ENCODE results near the gene EFHC1. TPM values are rescaled to one million over a fixed set of nuclear protein-coding genes. Genes with fewer than 3 reads are reported as not detected.

Gene EFHC1
- total RNA-seq, 2 donors from 2014 or later, result 3.4 to 4.1 TPM

- peak overlapping the region; percentile 84 to 99 for H3K27ac ChIP-seq
- H3K27me3 ChIP-seq, result no peaks in the 10 kb centered on the region
- peaks cover 0 to 87% of the 10 kb centered on the region in 2 donors for H3K4me1 ChIP-seq
- H3K9me3 ChIP-seq, result no peaks in the 10 kb centered on the region
- H3K36me3 ChIP-seq, result no peaks in the 10 kb centered on the region
- no peak for DNase-seq (ENCODE audit: low spot score)
- no peak overlapping the region for H3K4me3 ChIP-seq
- no peak for TF ChIP-seq CTCF (IDR thresholded peaks at IDR 0.05)
Observed at GRCh38 chr6:52573295-52573694, 153.2 kb downstream of the EFHC1 start.

Other genes with a start within 250 kb of the EFHC1 start
- not detected for gene IL17A, start 234.0 kb upstream of the EFHC1 start, total RNA-seq
- gene IL17F, start 175.8 kb upstream of the EFHC1 start, total RNA-seq, result not detected
- gene MCM3, start 135.6 kb upstream of the EFHC1 start, total RNA-seq, result 10 to 100 TPM; 18.5 to 20.8 TPM
- 1 to 10 TPM; 2.6 to 5.6 TPM for gene PAQR8, start 58.2 kb upstream of the EFHC1 start, total RNA-seq
- 10 to 100 TPM; 10.3 to 15.9 TPM for gene TRAM2, start 156.7 kb downstream of the EFHC1 start, total RNA-seq

All from right atrium auricular region (tissue), 2 donors.